ENCODE measurements around the gene ZNF180.
"Not testable (repeated sequence)": the region's sequence is repeated elsewhere in the genome, so short reads cannot be mapped to it uniquely, and the experiment has no call there.

Gene ZNF180

GRCh38 chr19:44498988-44499387, 1.3 kb downstream of the ZNF180 start:
- DNase-seq (ENCODE audit: low read depth) = no peak

DNA sequence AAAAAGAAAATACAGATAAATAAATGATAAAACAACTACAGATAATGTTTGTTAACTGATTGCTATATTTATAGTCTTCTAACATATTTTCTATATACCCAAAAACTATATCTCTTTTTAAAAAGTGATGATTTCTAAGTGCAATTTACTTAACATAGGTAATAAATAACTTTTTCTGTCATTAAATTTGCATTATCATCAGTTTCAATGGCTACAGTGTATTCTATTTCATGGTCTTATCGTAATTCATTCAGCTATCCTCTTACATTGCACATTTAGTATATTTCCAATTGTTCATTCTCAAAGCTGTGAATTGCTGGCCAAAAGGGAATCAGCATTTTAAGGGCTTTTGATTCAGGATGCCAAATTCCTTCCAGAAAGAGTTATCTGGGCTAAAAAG, 3.6 kb downstream of the ZNF180 start:
- no peak for DNase-seq (ENCODE audit: low read depth)

DNA sequence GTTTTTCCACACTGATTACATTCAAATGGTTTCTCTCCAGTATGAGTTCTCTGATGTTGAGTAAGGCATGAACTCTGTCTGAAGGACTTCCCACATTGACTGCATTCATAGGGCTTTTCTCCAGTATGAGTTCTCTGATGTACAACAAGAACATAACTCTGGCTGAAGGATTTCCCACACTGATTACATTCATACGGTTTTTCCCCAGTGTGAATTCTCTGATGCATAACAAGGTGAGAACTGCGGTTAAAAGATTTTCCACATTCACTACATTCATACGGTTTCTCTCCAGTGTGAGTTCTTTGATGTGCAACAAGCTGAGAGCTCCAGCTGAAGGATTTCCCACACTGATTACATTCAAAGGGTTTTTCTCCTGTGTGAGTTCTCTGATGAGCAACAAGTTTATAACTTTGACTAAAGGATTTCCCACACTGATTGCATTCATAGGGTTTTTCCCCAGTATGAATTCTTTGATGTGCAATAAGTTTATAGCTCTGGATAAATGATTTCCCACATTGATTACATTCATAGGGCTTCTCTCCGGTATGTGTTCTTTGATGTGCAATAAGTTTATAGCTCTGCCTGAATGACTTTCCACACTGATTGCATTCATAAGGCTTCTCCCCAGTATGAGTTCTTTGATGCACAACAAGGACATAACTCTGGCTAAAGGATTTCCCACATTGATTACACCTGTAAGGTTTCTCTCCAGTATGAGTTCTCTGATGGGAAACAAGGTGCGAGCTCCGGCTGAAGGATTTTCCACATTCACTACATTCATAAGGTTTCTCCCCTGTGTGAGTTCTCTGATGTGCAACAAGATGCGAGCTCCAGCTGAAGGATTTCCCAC, 23.5 kb downstream of the ZNF180 start:
- no peak for DNase-seq (ENCODE audit: low read depth)

GRCh38 chr19:44468730-44469129, 31.6 kb downstream of the ZNF180 start:
- DNase-seq (ENCODE audit: low read depth) = not testable (repeated sequence)

GRCh38 chr19:44462600-44463286, 37.6 kb downstream of the ZNF180 start:
- DNase-seq (ENCODE audit: low read depth) = not testable (repeated sequence)

DNA sequence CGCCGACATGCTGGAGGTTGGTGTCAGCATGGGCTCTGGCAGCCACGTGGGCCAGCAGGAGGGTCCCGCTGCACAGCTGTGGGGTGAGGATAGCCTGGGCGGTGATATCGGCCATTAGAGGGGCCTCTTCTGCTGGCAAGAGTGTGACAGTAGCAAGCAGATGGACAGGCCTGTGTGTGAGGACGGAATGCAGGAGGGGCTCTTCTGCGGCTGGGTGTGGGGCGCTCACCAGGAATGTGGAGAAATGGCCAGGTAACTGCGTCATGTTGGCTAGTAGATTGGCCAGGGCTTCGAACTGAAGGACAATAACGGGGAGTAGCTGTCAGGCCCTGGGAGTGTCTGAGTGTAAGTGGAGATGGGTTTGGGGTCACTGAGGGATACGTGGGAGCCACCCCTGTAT, 44.3 kb downstream of the ZNF180 start:
- not testable (repeated sequence) for DNase-seq (ENCODE audit: low read depth)

DNA sequence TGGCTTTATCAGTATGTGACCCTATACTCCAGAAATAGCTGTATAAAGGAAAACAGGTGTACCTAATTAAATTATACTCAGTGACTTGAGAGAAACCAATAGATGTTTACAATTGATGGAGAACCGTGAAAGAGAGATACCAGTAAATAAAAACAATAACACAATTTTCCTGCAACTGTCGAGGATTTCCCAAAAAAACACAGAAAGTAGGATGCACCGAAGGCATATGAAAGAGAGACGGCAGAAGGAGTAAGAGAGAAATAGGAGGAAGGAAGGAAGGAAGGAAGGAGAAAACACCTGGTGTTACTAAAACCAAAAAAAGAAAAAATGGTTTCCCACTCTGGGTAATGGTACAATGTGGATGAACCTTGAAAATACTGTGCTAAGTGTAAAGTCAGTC, 45.2 kb downstream of the ZNF180 start:
- no peak for DNase-seq (ENCODE audit: low read depth)

- DNase-seq (ENCODE audit: low read depth) = no peak
These were observed 48.0 kb downstream of the ZNF180 start for GRCh38 chr19:44452367-44452766.

DNA sequence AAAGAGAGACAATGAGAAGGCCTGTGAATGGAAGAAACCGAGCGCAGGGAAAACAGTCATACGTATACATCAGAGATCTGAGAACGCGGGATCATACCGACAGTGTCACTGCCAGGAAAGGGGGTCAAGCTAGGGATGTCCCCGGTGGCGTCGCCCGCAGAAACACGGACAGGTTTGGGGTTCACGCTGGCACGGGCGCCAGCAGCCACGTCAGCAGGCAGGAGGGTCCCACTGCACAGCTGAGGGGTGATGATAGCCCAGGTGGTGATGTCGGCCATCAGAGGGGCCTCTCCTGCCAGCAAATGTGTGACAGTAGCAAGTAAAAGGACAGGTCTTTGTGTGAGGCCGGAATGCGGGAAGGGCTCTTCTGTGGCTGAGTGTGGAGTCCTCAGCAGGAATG, 48.6 kb downstream of the ZNF180 start:
- DNase-seq (ENCODE audit: low read depth) = no peak

DNA sequence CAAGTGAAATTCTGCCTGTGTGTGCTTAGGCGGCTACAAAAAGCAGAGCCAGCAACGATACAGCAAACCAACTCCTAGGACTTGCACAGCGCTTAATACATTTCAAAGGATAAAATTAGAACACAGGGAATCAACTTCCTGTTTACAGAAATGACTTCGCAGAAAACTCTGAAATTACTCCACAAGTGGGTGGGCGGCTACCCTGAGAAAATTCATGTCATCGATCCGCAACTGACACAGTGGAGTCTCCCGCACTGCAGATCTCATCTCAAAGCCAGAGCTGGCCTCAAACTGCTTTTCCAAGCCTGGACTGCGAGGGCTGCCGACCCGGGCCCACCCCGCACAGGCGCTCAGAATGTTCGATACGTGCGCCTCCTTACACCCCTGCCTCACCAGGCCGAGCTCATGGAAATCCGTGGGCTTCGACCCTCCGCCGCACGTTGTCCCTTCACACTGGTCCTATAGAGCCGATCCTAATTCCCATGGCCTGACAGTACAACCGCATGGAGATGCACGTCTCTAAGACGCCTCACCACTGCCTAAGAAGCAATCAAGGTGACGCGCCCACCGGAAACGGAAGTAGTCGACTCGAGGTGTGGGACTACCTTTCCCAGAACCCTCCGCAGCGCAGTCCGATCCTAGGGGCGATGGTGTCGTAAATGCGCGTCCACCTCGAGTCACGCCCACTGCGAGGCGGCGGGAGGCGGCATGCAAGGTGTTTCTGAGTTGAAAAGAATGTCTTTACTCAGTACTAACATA, 52.2 kb downstream of the ZNF180 start, which contains the start of gene ZNF229:
Gene ZNF229 (minus strand): TSS at position 557 of the 759 bp plus-strand sequence. CDS start 5,625 bp downstream, outside the sequence.
- DNase-seq (ENCODE audit: low read depth) = peak; percentile 38

- no peak for DNase-seq (ENCODE audit: low read depth)
These were observed 61.9 kb downstream of the ZNF180 start for GRCh38 chr19:44438441-44438840.

- no peak for DNase-seq (ENCODE audit: low read depth)
These were observed 64.9 kb downstream of the ZNF180 start for GRCh38 chr19:44435441-44435840.

GRCh38 chr19:44430956-44431355, 69.4 kb downstream of the ZNF180 start:
- DNase-seq (ENCODE audit: low read depth) = no peak
